Frontal cortex (tissue), 4 donors: Measurements from ENCODE around the gene ABTB1. TPM values are rescaled to one million over a fixed set of nuclear protein-coding genes. Genes with fewer than 3 reads are reported as not detected.

ENCODE experiments used
- DNase-seq, 2 donors: peaks; one replicate each; pipeline ENCODE4 v3.0.0; 2012; ENCODE audit warnings: low spot score in 2 of 2
- FAIRE-seq: peaks from 2 replicates; lab custom pipeline; 2012; peaks lifted over from hg19 to GRCh38; lab: Jason Lieb, UNC
- total RNA-seq: library from RNA; depleted of rRNA; stranded (reverse); fragments of >200 nt; gene quantifications from one replicate; pipeline ENCODE4 v1.2.3, GENCODE V29; 2014
- donor health status: control.
- donor health status: control.
- donor health status: control.

The ABTB1 gene
- total RNA-seq, 1 donor from 2014 or later: 6.5 TPM

DNA sequence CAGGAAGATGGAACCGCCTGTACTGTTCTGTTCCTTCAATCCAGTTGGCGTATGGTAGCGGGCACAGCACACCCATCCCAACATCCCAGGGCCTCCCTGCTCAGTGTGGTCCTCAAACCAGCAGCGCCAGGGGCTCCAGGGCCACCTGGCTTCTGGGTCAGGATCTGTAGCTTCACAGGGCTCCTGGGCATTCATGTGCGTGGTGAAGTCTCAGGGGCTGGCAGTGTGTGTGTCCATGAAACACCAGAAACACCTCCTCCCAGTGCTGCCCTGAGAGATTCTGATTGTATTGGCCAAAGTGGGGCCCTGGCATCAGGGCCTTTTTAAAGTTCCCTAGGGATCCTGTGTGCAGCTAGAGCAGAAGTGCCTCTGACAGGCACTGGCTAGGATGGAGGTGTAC is 42.1 kb downstream of the ABTB1 start:
- DNase-seq: no peak
- no peak for FAIRE-seq

DNA sequence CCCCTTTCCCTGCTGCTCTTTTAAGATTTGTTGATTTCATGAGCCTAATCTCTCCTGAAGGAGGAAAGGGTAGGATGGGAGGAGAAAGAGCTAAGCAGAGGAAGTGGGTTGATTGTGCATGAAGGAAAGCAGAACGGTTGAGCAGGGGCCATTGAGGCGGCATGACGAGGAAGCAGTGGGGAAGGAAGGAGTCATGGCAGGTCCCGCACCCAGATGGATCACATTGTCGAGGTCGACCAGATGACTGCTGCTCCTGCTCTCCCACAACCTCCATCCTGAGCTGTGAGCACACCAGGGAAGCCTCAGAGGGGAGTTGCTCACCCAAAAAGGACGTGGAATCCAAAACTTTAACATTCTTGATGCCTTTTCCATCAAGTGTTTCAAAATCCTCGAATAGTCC is 42.8 kb downstream of the ABTB1 start:
- FAIRE-seq (no peak), DNase-seq (no peak)

DNA sequence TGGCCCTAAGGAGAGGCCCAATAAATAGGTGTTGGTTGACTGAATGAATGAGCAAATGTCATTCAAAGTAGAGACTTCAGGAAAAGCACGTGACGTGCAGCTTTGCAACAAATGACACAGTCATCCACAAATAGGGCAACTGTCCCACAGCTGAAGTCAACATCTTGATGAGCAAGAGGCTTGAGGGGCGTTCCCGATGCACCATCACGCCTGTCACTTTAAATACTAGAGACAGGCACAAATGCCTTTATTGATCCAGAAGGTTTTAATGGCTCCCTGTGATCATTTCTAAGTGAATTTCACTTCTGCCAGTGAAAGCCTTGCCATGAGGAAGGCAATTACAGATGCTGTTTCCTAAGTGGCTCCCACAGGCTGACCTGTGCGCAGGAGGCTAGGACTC is 43.6 kb downstream of the ABTB1 start:
- FAIRE-seq (no peak), DNase-seq (no peak)

DNA sequence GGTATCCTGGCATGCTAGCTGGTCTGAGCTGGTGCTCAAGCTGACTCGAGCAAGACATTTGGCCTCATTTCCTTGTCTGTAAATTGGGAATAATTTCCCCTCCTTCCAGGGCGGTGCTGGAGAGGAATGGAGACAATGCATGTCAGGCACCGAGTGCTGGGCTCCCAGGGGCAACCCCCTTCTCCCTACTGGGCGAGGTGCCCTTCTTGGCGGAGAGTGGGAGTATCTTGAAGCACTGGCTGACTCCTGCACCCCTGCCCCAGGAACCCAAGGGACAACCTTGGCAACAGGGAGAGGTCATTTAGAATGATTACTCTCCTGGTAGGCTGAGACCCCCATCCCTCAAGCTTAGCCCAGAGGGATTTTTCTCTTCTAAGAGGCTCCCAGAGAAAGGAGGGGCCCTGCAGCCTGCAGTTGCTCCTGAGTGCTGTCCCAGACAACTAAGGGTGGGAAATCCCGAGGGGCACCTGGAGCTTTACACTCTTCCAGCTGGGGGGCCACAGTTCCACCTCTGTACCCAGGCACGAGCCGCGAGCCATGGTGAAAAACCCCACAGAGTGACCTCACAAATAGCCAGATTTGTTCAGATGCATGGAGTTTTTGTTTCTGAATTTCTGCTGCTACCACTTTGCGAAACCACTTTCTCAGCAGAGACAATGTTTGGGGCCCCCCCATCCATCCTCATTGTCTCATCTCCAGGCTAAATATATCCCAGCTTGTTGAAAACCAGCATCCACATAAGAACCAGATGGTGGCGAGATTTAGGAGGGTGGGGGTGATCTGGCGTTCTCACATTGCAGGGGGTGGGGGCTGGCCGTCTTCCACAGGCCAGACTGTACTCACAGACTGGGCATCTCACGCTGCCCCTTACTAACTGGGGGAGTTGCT is 44.8 kb downstream of the ABTB1 start:
- DNase-seq: no peak

DNA sequence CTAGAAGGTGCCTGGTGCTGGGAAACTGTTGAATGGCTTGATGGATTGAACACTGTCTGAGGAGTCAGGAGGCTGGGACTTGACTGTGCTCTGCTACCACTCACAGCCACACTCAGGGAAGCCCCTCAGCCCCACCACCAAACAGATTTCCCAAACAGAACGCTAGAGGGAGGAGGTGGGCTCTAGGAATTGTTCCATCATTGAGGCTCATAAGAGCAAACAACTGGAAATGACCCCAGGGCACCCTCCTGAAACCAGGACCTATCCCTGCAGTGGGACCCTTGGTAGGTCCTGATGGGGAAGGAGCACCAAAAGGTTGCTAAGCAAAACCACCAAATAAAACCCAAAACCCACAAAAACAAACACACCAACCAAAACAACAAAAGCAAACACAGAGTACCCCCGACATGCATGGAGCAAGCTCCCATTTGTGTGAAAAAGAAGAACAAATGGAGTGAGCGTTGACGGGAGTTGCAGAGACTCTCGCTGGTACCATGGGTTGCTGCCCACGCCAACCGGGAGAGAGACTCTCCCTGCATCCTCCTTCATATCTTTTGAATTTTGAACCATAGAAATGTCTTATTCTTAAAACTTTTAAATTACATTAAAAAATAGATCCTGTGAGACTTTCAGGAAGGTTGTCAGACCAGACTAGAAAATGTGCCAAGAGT is 45.6 kb downstream of the ABTB1 start:
- FAIRE-seq (no peak), DNase-seq (no peak)

More for the DNA sequence above, 44.8 kb downstream of the ABTB1 start:
- no peak for FAIRE-seq

DNA sequence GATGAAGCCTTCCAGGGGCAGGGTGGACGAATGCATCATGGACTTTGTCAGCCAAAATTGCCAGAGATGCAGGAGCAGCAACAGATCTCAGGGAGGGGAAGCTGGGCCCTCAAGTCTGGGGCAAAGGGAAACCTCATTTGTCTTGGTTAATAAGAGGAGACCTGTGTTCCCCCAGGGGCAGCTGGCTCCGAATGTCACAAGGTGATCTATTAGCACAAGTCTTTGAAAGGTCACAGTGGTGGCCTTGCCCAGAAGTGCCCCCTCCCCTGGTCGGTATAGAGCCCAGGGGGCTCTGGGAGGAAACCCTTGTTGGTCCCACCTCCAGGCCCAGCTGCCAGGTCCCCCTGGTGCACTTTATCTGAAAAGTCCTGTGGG is 46.2 kb downstream of the ABTB1 start:
- DNase-seq (no peak), FAIRE-seq (no peak)

DNA sequence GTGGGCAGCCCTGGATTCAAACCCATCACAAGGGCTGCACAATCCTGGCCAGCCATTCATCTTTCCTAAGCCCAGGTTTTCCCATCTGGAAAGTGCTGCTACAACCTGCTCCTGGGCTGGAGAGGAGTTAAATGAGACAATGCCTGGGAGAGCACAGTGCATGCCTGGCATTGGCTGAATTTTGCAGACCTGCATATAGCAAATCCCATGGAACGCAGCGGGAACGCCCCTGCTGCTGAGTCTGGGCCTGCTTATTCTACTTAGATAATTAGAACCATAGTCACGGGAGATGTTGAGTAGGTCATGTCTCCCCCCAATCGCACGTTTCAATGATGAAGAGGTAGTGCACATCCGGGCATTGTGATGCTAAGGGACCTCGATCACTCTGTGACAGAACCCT is 46.6 kb downstream of the ABTB1 start:
- DNase-seq: no peak

DNA sequence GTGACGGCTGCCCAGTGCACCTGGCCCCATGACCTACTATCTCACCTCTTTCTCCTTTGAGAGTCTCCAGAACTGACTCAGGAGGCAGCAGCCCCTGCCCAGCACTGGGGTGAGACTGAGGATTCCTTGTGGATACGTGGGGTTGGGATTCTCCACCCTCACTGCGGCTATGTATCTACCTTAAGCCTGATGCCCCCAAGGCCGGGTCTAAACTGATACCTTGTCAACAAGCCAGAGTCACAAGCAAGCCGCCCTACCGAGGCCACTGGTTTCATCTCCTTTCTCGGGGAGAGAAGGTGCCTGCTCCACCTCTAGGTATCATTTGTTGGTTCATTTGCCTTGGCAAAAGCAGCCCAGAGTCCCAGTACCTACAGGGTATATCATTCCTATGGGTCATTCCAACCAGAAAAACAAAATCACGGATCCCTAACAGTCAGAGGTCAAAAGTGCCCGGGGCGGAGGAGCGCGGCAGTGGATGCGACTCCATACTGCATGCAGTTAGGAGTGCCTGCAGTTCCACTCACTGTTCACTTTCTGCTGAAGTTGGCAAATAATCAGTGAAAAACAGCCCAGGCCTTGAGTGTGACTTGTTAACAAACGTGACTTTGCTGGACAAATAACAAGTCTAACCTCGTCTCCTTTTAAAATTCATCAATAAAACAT is 47.5 kb downstream of the ABTB1 start:
- FAIRE-seq: no peak
- DNase-seq: no peak

More for the DNA sequence above, 46.6 kb downstream of the ABTB1 start:
- no peak for FAIRE-seq

DNA sequence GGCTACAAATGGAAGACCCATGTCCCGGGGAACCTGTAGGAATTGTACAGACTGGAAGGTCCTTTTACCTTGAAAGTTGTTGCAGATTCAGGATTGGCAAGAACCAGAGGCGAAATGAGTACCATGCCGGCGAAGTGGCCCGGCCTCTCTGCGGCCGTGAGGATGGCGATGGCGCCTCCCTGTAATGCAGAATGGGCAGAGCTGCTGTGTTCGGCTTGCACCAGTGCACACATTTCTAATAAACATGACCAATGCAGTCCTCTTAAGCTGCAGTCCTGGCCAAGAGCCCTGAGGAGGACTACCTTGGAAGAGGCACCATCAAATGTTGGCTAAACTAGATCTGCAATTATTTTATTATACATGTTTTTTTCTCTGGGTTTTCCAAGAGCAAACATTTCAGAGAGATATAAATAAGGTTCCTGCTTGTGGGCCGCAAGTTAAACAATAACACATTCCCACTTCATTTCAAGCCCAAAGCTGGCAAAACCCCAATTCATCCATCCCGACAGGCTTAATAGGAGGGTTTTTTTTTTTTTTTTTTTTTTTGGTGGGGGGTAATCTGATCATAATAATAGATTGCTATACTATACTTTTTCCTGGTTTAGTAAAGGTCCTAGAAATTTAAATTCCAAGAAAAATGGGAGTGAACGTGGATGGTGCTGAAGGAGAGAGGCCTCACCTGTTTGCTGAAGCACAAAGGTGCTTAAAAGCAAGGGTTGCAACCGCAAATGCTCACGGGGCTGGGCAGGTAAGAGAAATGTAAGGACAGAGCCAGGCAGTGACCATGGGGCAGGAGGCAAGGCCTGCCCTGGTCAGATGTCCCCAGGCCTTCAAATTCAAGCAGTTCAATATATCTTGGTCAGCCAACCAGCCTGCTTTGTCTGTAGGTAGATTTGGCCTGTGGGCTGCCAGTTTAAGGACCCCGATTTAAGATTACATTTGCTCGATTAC is 48.5 kb downstream of the ABTB1 start:
- DNase-seq (no peak), FAIRE-seq (no peak)

DNA sequence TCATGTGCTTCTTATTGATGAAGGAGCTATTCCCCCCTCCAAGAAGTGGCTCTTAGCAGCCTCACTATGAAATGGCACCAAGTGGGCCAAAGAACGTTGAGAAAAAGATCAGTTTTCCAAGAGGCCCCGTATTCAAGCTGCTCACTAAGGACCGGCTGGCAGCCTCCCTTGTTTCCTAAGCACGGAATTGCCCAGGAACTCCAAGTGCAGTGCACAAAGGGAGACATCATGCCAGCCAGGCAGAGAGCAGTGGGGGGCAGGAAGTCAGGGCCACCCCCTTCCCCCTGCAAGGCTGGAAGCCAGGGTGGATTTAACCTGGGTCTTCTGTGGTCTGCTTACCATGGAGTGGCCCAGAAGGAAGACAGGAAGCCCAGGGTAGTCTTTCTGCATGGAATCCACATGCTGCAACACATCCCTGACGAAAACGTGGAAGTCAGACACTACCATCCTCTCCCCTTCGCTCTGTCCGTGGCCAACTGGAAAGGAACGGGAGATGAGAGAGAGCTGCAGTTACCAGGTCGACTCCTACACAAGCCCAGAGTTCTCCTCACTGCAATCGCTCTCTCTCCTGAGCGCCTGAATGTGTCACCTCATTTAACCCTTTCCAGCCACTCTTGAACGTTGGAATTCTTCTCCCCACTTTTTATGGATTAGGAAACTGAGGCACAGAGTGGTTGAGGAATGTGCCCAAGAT is 49.5 kb downstream of the ABTB1 start:
- FAIRE-seq: no peak
- no peak for DNase-seq

DNA sequence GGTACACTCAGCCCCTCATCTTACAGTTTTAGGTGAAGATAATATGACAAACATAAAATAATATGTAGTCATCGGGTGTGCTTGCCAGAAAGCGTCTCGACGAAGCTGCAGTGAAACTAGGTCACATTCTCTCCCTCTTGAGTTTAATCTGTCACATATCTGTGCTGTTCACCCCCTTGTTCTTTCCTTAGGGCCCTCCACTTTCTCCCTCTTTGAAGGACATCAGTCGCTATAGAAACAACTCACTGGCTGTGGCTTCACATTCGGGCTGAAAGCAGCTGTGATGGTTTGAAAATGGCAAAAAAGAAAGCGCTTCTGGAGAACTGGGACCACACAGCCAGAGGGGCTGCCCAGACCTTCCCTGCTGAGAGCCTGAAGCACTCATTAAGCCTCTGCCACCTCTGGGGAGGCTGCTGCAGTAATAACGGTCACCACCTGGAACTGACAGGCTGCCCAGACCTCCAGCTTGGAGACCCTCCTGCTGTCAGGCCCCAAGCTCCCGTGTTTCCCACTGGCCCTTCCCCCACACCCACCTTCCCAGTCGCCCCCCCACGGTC is 50.3 kb downstream of the ABTB1 start:
- no peak for DNase-seq
- FAIRE-seq: no peak

DNA sequence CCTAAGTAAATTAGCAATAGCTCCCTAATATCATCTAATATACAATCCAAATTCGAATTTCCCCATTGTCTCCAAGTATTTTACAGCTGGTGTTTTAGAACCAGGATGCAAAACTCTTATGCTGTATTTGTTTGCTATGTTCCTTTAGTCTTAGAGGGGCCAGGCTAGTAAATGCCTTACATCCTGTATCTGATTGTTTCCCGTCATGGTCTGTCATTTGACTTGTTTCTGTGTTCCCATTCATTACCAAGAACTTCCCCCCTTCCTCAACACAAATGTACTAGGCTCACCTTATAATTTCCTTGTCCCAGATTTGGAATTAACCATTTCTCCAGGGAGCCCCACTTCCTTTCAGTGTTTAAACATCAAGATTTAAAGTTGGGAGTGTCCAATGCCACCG is 54.1 kb downstream of the ABTB1 start:
- DNase-seq: no peak
- FAIRE-seq: no peak

DNA sequence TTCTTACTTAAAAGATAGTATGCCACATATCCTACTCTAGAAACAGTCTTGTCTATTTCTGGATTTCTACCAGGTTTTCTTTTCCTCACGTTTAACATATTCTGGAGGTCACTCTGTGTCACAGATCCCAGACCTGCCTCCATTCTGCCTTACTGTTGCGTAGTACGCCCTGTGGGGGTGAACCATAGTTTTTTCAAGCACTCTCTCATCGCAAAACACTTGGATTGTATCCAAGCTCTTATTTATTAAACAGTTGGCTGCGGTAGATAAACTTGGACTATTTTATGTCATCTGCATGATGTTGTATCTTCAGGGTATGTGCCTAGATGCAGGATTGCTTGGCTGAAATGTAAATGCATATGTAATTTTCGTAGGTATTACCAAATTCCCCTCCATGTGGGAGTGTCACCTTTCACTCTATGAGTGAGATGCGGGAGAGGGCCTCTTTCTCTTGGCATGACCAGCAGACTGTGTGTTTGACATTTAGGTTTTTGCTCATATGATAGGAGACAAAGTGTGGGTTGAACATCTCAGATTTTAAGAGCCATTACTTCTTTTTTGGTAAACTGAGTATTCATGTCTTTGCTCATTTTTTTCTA is 55.8 kb downstream of the ABTB1 start:
- FAIRE-seq: no peak
- no peak for DNase-seq

DNA sequence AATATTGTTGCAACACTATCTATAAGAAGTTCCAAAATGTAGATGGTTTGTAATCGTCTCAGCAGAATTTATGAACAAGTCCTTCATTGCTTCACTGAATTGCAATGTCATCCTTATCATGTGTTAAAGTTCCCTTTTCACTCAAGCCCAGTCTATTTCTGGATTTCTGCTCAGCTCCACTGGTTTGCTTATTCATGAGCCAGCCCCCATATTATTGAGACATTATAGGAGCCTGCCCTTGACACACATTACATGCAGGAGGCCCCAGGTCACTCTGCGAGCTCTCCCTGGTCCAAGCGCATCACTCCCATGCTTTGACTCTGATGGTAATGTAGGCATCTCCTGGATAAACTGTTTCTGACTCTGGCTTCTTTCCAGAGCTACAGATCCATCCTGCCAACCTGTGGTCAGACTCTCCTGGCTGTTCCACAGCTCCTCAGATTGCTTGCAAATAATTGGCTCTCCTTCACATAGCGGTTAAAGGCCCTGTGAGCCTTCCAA is 56.9 kb downstream of the ABTB1 start:
- DNase-seq (no peak), FAIRE-seq (no peak)

DNA sequence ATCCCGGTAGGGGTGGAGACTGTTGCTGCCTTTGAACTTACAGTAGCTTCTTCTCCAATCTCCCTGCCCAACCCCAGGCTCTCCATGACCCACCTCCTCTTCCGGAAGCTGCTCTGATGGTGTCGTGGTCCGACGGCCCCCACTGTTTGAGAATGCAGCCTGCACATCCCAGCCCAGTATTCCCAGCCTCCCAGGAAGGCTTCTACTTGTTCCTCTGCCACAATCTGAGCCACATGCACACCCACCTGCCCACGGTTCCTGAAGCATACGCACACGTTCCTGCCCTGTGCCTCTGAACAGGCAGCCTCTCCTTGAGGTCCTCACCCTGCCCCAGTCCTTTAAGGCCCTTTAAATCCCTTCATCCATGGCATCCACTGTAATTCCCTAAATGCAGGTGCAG is 57.4 kb downstream of the ABTB1 start:
- DNase-seq (no peak), FAIRE-seq (no peak)
